A673 (cell line): ENCODE data around the gene SOBP. TPM values are rescaled to one million over a fixed set of nuclear protein-coding genes. Genes with fewer than 3 reads are reported as not detected.

Experiments
- BruUV-seq: library from RNA; stranded (reverse); fragments of 400-500 nt; replicated peaks from 2 replicates; lab custom pipeline; 2021; lab: Mats Ljungman, UMichigan
- CTCF ChIA-PET: fragments of 300-600 bp; sonication (Branson Sonifier 250); formaldehyde crosslinking; loops from one replicate; lab custom pipeline; 2022; ENCODE audit warnings: antibody characterized with exemption; lab: Charles Lee
- POLR2A ChIA-PET: fragments of 300-600 bp; sonication (Branson Sonifier 250); formaldehyde crosslinking; loops from one replicate; lab custom pipeline; 2022; ENCODE audit warnings: antibody characterized with exemption; ENCODE audit not compliant: low non-redundant PET; lab: Charles Lee
- DNase-seq: peaks from one replicate; pipeline ENCODE4 v3.0.0-alpha.2; 2015; ENCODE audit warnings: low spot score
- H3K27ac ChIP-seq: fragments of 200-600 bp; sonication (generic); 2 replicates; pipeline ENCODE4 v1.5.1; 2016; ENCODE audit warnings: mixed run types, low read depth, mild to moderate bottlenecking, mixed read lengths, antibody characterized with exemption, low read length; ENCODE audit not compliant: poor library complexity, severe bottlenecking
- H3K27me3 ChIP-seq: fragments of 200-600 bp; sonication (generic); replicated peaks from 2 replicates; pipeline ENCODE4 v1.6.1; 2017; ENCODE audit warnings: mixed run types, low read depth, mild to moderate bottlenecking, mixed read lengths, antibody characterized with exemption, low read length; ENCODE audit not compliant: insufficient read depth, poor library complexity
- H3K36me3 ChIP-seq: fragments of 200-600 bp; sonication (generic); 2 replicates; pipeline ENCODE4 v1.6.1; 2016; ENCODE audit warnings: mixed run types, mild to moderate bottlenecking, mixed read lengths, antibody characterized with exemption, low read length; ENCODE audit not compliant: insufficient read depth, poor library complexity, severe bottlenecking
- H3K4me1 ChIP-seq: fragments of 200-600 bp; sonication (generic); 2 replicates; pipeline ENCODE4 v1.6.1; 2017; ENCODE audit warnings: mixed run types, mild to moderate bottlenecking, mixed read lengths, antibody characterized with exemption, low read length; ENCODE audit not compliant: insufficient read depth, poor library complexity, severe bottlenecking
- H3K4me3 ChIP-seq: fragments of 200-600 bp; sonication (generic); 2 replicates; pipeline ENCODE4 v1.5.1; 2016; ENCODE audit warnings: low read depth, mixed run types, mild to moderate bottlenecking, mixed read lengths, low read length; ENCODE audit not compliant: poor library complexity, severe bottlenecking
- H3K9me3 ChIP-seq: fragments of 200-600 bp; sonication (generic); 2 replicates; pipeline ENCODE4 v1.6.1; 2016; ENCODE audit warnings: mixed run types, low read depth, mild to moderate bottlenecking, mixed read lengths, antibody characterized with exemption, low read length; ENCODE audit not compliant: poor library complexity, severe bottlenecking
- EZH2 ChIP-seq: fragments of 200-600 bp; sonication (generic); IDR thresholded peaks from 2 replicates; pipeline ENCODE4 v1.6.1; 2017; ENCODE audit warnings: borderline replicate concordance, low read depth, mild to moderate bottlenecking, mixed read lengths, antibody characterized with exemption, low read length; ENCODE audit not compliant: poor library complexity, severe bottlenecking
- intact Hi-C: fragments of 100-400 bp; cut with micrococcal nuclease; formaldehyde crosslinking; loops from one replicate; pipeline ENCODE4 v1.10.0; 2022; ENCODE audit not compliant: unreplicated experiment
- total RNA-seq: library from RNA; stranded (reverse); gene quantifications from 2 replicates; pipeline ENCODE4 v1.2.3, GENCODE V29; 2021
- TF ChIP-seq, protein P1 (sequence below): fragments of 300-800, 200-600 bp; sonication (generic); conservative IDR thresholded peaks from 2 replicates; pipeline ENCODE4 v1.5.1; 2017; ENCODE audit warnings: low read depth, mild to moderate bottlenecking, antibody characterized with exemption, low read length, moderate library complexity, mixed read lengths

SOBP gene
- total RNA-seq, 1 experiment from 2014 or later, result 3.3 TPM

DNA sequence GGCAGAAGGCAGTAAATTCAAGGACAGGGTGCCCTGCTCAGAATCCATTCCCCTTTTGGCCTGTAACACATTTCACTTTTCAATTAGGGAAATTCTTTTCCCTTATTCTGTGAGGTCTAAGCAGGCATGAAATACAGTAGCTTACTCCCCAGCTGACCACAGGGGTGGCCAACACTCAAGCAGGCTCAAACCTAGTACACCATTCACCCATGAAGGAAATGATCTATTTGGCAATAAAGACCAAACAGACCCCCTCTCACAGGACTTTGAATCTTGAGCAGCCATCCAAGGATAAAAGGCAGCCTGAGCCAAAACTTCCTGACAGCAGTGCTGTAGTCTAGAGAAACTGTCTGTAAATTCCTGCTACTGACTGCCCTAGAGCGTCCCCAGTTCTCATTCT lies 48.2 kb upstream of the SOBP start:
- intact Hi-C loops, result no loop called here
- DNase-seq, result no peak
- H3K4me3 ChIP-seq, result no peak overlapping the region
- no peak for TF ChIP-seq EZH2
- TF ChIP-seq, protein P1, sequence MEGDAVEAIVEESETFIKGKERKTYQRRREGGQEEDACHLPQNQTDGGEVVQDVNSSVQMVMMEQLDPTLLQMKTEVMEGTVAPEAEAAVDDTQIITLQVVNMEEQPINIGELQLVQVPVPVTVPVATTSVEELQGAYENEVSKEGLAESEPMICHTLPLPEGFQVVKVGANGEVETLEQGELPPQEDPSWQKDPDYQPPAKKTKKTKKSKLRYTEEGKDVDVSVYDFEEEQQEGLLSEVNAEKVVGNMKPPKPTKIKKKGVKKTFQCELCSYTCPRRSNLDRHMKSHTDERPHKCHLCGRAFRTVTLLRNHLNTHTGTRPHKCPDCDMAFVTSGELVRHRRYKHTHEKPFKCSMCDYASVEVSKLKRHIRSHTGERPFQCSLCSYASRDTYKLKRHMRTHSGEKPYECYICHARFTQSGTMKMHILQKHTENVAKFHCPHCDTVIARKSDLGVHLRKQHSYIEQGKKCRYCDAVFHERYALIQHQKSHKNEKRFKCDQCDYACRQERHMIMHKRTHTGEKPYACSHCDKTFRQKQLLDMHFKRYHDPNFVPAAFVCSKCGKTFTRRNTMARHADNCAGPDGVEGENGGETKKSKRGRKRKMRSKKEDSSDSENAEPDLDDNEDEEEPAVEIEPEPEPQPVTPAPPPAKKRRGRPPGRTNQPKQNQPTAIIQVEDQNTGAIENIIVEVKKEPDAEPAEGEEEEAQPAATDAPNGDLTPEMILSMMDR, result no peak
- POLR2A ChIA-PET, result no interaction called here
- no peaks in the 10 kb centered on the region for H3K4me1 ChIP-seq
- BruUV-seq, result no TSS peak
- no peak overlapping the region for H3K27ac ChIP-seq
- H3K9me3 ChIP-seq, result peaks cover 4% of the 10 kb centered on the region
- CTCF ChIA-PET, result no interaction called here
- H3K36me3 ChIP-seq, result no peaks in the 10 kb centered on the region
- no peaks in the 10 kb centered on the region for H3K27me3 ChIP-seq

DNA sequence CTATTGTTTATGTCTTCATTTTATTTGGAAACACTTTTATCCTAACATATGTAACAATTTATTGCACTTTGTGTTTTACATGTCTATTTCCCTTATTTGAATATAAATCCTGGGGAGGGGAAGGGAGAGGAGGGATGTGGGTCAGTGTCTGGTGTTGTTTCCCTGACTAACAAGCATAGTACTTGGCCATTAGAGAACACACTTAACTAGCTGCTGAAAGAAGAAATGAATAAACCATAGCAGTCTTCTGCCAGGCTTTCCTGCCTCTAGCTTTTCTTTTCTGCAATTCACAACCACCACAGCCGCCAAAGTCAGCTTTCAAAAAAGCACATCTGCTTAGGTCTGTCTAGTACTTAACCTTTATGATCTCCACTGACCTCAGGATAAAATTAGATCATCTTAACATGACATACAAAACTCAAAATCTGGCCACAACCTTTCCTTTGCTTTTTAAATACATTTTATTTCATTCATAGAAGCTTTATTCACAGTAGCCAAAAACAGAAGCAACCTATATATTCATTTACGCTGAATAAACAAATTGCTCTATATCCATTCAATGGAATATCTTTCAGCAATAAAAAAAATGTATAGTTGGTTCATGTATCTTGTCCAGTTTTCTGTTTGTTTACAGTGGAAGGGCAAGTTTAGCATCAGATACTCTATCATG lies 46.8 kb upstream of the SOBP start:
- no peaks in the 10 kb centered on the region for H3K36me3 ChIP-seq
- H3K27me3 ChIP-seq, result no peaks in the 10 kb centered on the region
- DNase-seq, result no peak
- intact Hi-C loops, result no loop called here
- POLR2A ChIA-PET, result no interaction called here
- H3K9me3 ChIP-seq, result peaks cover 15% of the 10 kb centered on the region
- TF ChIP-seq, protein P1, result no peak
- no peak for TF ChIP-seq EZH2
- no peaks in the 10 kb centered on the region for H3K4me1 ChIP-seq
- H3K4me3 ChIP-seq, result no peak overlapping the region
- H3K27ac ChIP-seq, result no peak overlapping the region
- BruUV-seq, result no TSS peak
- CTCF ChIA-PET, result no interaction called here

DNA sequence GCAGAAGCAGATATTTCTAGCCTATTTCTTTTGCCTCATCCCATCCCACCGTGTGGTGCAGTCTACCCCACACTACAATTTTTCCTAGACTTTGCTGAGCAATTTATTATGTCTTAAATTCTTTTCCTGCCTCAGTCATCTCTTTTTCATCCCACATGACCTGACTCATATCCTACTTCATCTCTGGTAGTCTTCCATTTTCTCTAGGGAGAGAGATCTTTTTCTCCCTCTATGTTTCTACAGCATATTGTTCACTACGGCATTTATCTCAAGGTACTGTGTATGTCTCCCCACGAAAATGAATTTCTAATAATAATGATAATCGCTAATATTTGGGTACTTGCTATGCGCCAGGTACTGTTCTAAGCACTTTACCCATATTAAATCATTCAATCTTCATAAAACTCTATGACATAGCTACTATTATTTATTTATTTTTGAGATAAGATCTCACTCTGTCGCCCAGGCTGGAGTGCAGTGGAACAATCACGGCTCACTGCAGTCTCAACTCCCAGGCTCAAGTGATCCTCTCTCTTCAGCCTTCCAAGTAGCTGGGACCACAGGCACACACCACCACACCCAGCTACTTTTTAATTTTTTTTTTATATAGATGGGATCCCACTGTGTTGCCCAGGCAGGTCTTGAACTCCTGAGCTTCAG lies 46.2 kb upstream of the SOBP start:
- H3K27ac ChIP-seq, result no peak overlapping the region
- intact Hi-C loops, result no loop called here
- no TSS peak for BruUV-seq

More for the DNA sequence above, 46.2 kb upstream of the SOBP start:
- CTCF ChIA-PET, result no interaction called here
- POLR2A ChIA-PET, result no interaction called here
- Histone ChIP-seq H3K9me3 (peaks cover 18% of the 10 kb centered on the region), H3K36me3 (no peaks in the 10 kb centered on the region), H3K4me1 (no peaks in the 10 kb centered on the region), H3K4me3 (no peak overlapping the region), H3K27me3 (no peaks in the 10 kb centered on the region)
- DNase-seq, result no peak
- no peak for TF ChIP-seq EZH2
- TF ChIP-seq, protein P1, result no peak
